Kidney epithelial cell (primary cell): ENCODE data around the gene BCLAF1. TPM values are rescaled to one million over a fixed set of nuclear protein-coding genes. Genes with fewer than 3 reads are reported as not detected.

Source experiments
- DNase-seq: peaks from one replicate; pipeline ENCODE4 v3.0.0-alpha.2; 2010; ENCODE audit warnings: low read depth
- H3K27me3 ChIP-seq: 2 replicates; pipeline ENCODE4 v1.6.0; 2011; ENCODE audit warnings: low read length; ENCODE audit not compliant: control insufficient read depth, insufficient read depth
- H3K36me3 ChIP-seq: 2 replicates; pipeline ENCODE4 v1.5.1; 2011; ENCODE audit warnings: low read length; ENCODE audit not compliant: control insufficient read depth, insufficient read depth
- H3K4me3 ChIP-seq: 2 replicates; pipeline ENCODE4 v1.5.1; 2011; ENCODE audit warnings: low read depth, mild to moderate bottlenecking, control low read depth, low read length
- total RNA-seq: library from RNA; depleted of rRNA; stranded (reverse); fragments of >200 nt; gene quantifications from 2 replicates; pipeline ENCODE4 v1.2.3, GENCODE V29; 2015
- TF ChIP-seq, protein P1 (sequence below): IDR thresholded peaks from 2 replicates; pipeline ENCODE4 v1.5.1; 2011; ENCODE audit warnings: mild to moderate bottlenecking, moderate library complexity, low read length, control low read depth, inconsistent platforms; ENCODE audit not compliant: insufficient read depth, poor library complexity, severe bottlenecking

The BCLAF1 gene
- total RNA-seq, 1 donor from 2014 or later: 97.9 TPM

DNA sequence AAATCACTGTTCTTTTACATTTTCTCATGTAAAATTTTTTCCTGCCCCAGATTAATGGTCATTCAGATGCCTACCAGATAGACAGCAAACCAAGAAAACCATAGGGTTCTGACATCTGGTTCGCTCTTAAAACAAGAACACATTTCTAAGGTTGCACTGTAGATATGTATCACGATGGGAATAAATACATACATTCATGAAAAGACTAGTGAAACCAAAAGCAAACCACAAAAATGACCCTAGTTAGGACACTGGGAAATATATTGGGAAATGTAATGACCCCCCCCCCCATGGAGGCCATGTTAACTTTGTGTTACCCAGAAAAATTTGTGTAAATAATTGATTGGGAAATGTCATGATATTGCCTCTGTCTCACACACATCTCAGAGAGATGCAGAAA lies 77.0 kb downstream of the BCLAF1 start:
- Histone ChIP-seq H3K27me3 (no peaks in the 10 kb centered on the region), H3K36me3 (no peaks in the 10 kb centered on the region), H3K4me3 (no peak overlapping the region)
- TF ChIP-seq, protein P1, sequence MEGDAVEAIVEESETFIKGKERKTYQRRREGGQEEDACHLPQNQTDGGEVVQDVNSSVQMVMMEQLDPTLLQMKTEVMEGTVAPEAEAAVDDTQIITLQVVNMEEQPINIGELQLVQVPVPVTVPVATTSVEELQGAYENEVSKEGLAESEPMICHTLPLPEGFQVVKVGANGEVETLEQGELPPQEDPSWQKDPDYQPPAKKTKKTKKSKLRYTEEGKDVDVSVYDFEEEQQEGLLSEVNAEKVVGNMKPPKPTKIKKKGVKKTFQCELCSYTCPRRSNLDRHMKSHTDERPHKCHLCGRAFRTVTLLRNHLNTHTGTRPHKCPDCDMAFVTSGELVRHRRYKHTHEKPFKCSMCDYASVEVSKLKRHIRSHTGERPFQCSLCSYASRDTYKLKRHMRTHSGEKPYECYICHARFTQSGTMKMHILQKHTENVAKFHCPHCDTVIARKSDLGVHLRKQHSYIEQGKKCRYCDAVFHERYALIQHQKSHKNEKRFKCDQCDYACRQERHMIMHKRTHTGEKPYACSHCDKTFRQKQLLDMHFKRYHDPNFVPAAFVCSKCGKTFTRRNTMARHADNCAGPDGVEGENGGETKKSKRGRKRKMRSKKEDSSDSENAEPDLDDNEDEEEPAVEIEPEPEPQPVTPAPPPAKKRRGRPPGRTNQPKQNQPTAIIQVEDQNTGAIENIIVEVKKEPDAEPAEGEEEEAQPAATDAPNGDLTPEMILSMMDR: no peak
- no peak for DNase-seq

DNA sequence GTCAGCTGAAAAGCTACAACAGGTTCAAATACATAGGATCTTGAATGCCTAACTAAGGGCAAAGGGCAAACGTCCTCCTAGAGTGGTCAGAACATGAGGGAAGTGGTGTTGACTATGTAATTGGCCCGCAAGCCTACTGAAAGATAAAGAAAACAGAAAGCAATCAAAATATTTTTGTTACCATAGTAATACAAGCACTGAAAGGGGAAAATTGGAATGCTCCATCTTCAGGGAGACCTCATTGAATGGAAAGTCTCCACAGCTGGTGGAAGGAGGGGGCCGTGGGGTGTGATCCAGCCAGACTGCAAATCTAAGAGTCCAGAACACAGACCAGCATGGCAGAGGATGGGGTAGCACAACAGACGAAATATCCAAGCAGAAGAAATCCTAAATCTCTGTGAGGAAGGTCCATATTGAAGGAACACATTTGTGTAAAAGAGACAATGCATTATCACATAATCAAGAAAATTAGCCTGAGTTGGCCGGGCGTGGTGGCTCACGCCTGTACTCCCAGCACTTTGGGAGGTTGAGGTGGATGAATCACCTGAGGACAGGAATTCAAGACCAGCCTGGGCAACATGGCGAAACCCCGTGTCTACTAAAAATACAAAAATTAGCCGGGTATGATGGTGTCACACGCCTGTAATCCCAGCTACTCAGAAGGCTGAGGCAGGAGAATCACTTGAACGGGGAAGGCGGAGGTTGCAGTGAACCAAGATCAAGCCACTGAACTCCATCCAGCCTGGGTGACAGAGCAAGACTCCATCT lies 79.1 kb downstream of the BCLAF1 start:
- Histone ChIP-seq H3K27me3 (no peaks in the 10 kb centered on the region), H3K4me3 (no peak overlapping the region), H3K36me3 (no peaks in the 10 kb centered on the region)
- TF ChIP-seq, protein P1: no peak
- DNase-seq: no peak

- H3K27me3 ChIP-seq: no peaks in the 10 kb centered on the region
- DNase-seq: no peak
- H3K4me3 ChIP-seq: no peak overlapping the region
- TF ChIP-seq, protein P1: no peak
- no peaks in the 10 kb centered on the region for H3K36me3 ChIP-seq
Measured at GRCh38 chr6:136209496-136209895, 80.2 kb downstream of the BCLAF1 start.

- TF ChIP-seq, protein P1: no peak
- no peaks in the 10 kb centered on the region for H3K27me3 ChIP-seq
- H3K4me3 ChIP-seq: no peak overlapping the region
- no peak for DNase-seq
- H3K36me3 ChIP-seq: no peaks in the 10 kb centered on the region
Measured at GRCh38 chr6:136208783-136209182, 80.9 kb downstream of the BCLAF1 start.

Other genes starting within 250 kb of the BCLAF1 start
- gene MTFR2, start 39.5 kb downstream of the BCLAF1 start, total RNA-seq: 1.6 and 4.6 TPM in 2 replicates